K562 (cell line): ENCODE data around the gene VSNL1. TPM values are rescaled to one million over a fixed set of nuclear protein-coding genes. Genes with fewer than 3 reads are reported as not detected.

Source experiments
- ARID4B ChIP-seq: sonication (generic); formaldehyde crosslinking; IDR thresholded peaks from 2 replicates; pipeline ENCODE4 v1.8.0; 2022; ENCODE audit warnings: mild to moderate bottlenecking, missing genetic modification reagents
- CBX3 ChIP-seq, 2 experiments: IDR thresholded peaks; 1 replicate in 1 of 2; 2 replicates in 1 of 2; pipeline ENCODE4 v1.6.1; 2012; ENCODE audit warnings: inconsistent platforms in 2 of 2, low read length in 2 of 2, borderline replicate concordance in 1 of 2, control low read depth in 1 of 2
- EP400 ChIP-seq: fragments of 450-650 bp; IDR thresholded peaks from 2 replicates; pipeline ENCODE4 v1.6.1; 2017; ENCODE audit warnings: antibody characterized with exemption, mild to moderate bottlenecking, moderate library complexity
- HNRNPK ChIP-seq: fragments of 200-400 bp; formaldehyde crosslinking; IDR thresholded peaks from one replicate; pipeline ENCODE4 v1.6.1; 2018; ENCODE audit warnings: mild to moderate bottlenecking, low read depth, low read length; ENCODE audit not compliant: poor library complexity, severe bottlenecking
- JUND ChIP-seq, 2 experiments: IDR thresholded peaks; 2 replicates in 1 of 2; 3 replicates in 1 of 2; pipeline ENCODE4 v1.6.1; 2011; ENCODE audit warnings: borderline replicate concordance in 2 of 2, low read depth in 2 of 2, low read length in 2 of 2, improper control_type of control experiment in 1 of 2, missing biosample characterization in 1 of 2, missing genetic modification characterization in 1 of 2, missing genetic modification reagents in 1 of 2
- KAT7 ChIP-seq: sonication (generic); formaldehyde crosslinking; IDR thresholded peaks from 2 replicates; pipeline ENCODE4 v1.8.0; 2022; ENCODE audit warnings: missing genetic modification reagents, mild to moderate bottlenecking, borderline replicate concordance
- KDM1A ChIP-seq, 2 experiments: fragments of 450-650 bp; IDR thresholded peaks; 2 replicates each; pipeline ENCODE4 v1.6.1; 2016; ENCODE audit warnings: mild to moderate bottlenecking in 2 of 2
- MAFF ChIP-seq: IDR thresholded peaks from 2 replicates; pipeline ENCODE4 v1.6.1; 2012; ENCODE audit warnings: low read length, improper control_type of control experiment
- MEIS2 ChIP-seq: fragments of 450-650 bp; IDR thresholded peaks from 2 replicates; pipeline ENCODE4 v1.6.1; 2014; ENCODE audit warnings: mild to moderate bottlenecking; ENCODE audit not compliant: partially characterized antibody
- SMARCC2 ChIP-seq: fragments of 450-650 bp; IDR thresholded peaks from 2 replicates; pipeline ENCODE4 v1.6.1; 2017; ENCODE audit warnings: antibody characterized with exemption, moderate library complexity, mild to moderate bottlenecking, low read depth
- TFAP4 ChIP-seq: sonication (generic); formaldehyde crosslinking; IDR thresholded peaks from 2 replicates; pipeline ENCODE4 v1.8.0; 2022; ENCODE audit warnings: missing genetic modification reagents, mild to moderate bottlenecking, moderate library complexity, borderline replicate concordance
- UBTF ChIP-seq, 2 experiments: IDR thresholded peaks; 2 replicates each; pipeline ENCODE4 v1.6.1; 2012; ENCODE audit warnings: improper control_type of control experiment in 2 of 2, low read depth in 2 of 2, low read length in 2 of 2, borderline replicate concordance in 1 of 2
- WHSC1 ChIP-seq: IDR thresholded peaks from one replicate; pipeline ENCODE4 v1.6.1; 2012; ENCODE audit warnings: low read length, control low read depth, inconsistent platforms
- ZKSCAN1 ChIP-seq: fragments of 150-350 bp; IDR thresholded peaks from 2 replicates; pipeline ENCODE4 v1.6.1; 2016; ENCODE audit warnings: low read depth, low read length
- ZNF175 ChIP-seq: fragments of 200-800 bp; sonication (Bioruptor generic); IDR thresholded peaks from 2 replicates; pipeline ENCODE4 v1.6.1; 2016; ENCODE audit warnings: low read depth, mild to moderate bottlenecking, missing genetic modification characterization, missing compliant biosample characterization
- ZNF217 ChIP-seq: sonication (generic); formaldehyde crosslinking; IDR thresholded peaks from 2 replicates; pipeline ENCODE4 v1.8.0; 2022; ENCODE audit warnings: mild to moderate bottlenecking, missing genetic modification reagents
- polyA plus RNA-seq, 8 experiments: library from polyadenylated mRNA; depleted of rRNA in 4 of 8; stranded (reverse) in 5 of 8; unstranded in 3 of 8; fragments of >200 nt; fragmentation: Nextera tagmentation in 2 of 8; fragmentation: Illumina TruSeq in 1 of 8; extraction: Ambion mirVana in 2 of 8; extraction: Trizol in 1 of 8; gene quantifications; 2 replicates each; pipeline versions ENCODE4 v1.2.1 to v1.2.3, GENCODE V29; 2011 to 2014; ENCODE audit warnings: inconsistent platforms in 1 of 8, missing spikeins in 1 of 8
- total RNA-seq, 7 experiments: library from RNA; depleted of rRNA in 6 of 7; stranded (reverse); fragments of >200 nt in 6 of 7; fragmentation: Illumina TruSeq in 2 of 7; extraction: Trizol in 2 of 7; gene quantifications; 2 replicates each; pipeline versions ENCODE4 v1.2.1 to v1.2.3, GENCODE V29; 2011 to 2021; ENCODE audit warnings: low replicate concordance in 1 of 7
- TF ChIP-seq, protein P1 (sequence below), 2 experiments: fragments of 450-650 bp in 1 of 2; sonication (generic) in 1 of 2; formaldehyde crosslinking in 1 of 2; IDR thresholded peaks in 1 of 2; conservative IDR thresholded peaks in 1 of 2; 2 replicates each; pipeline versions ENCODE4 v1.6.1 to v1.8.1; 2016 to 2023; ENCODE audit warnings: mild to moderate bottlenecking in 2 of 2, moderate library complexity in 2 of 2, inconsistent platforms in 1 of 2, missing genetic modification reagents in 1 of 2

VSNL1 gene
- total and polyA plus RNA-seq, 9 of the 15 experiments (the other 6 are each of a cell fraction or from before 2014, with no cell fraction given): 0.20 TPM; not detected in 8

DNA sequence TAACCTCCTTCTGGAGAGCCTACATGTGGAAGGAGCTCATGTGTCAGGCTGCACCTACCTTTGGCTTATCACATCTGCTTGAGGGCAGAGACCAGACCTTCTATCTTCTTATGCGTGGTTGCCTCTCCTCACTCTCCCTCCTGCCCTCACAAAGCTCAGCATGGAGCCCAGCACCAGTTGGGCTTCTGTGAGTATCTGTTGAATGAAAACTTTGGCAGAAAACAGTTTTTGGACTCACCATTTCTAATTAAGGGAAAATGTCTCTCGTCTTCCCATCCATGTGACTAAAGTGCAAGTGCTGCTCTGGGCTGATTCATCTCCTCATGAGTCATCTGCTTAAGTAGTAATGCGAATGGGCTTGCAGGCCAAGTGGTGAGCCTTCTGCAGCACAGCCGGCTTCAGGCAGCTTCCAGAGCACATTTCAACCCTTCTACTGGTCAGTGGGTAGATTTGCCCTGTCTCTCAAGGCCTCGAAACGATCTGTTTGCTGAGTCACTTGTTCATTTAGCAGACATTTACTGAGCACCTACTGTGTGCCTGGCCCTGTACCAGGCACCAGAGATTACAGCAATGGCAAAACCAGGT lies 102.6 kb downstream of the VSNL1 start (continued):
- TF ChIP-seq ARID4B (CRISPR knock-in tag): no peak
- peak; percentile 97 for TF ChIP-seq JUND (IDR thresholded peaks at IDR 0.05; ENCODE audit: borderline replicate concordance, low read depth, low read length)
- peak; percentile 97 for TF ChIP-seq JUND (tag; IDR thresholded peaks at IDR 0.05; ENCODE audit: borderline replicate concordance, low read depth, low read length)
- TF ChIP-seq ZKSCAN1: peak; percentile 97
- TF ChIP-seq HNRNPK: no peak
- TF ChIP-seq MEIS2: peak; percentile 14
- 0 out of 2 replicates have a peak, but pooled peaks have one; percentile 1 for TF ChIP-seq ZNF175 (CRISPR knock-in tag)
- peak; percentile 29; the same call in 1 of the 2 replicates for TF ChIP-seq TFAP4 (CRISPR knock-in tag)
- TF ChIP-seq ZNF217 (CRISPR knock-in tag): no peak
- 0 out of 2 replicates have a peak, but pooled peaks have one; percentile 14 for TF ChIP-seq KAT7 (CRISPR knock-in tag)
- TF ChIP-seq, protein P1, sequence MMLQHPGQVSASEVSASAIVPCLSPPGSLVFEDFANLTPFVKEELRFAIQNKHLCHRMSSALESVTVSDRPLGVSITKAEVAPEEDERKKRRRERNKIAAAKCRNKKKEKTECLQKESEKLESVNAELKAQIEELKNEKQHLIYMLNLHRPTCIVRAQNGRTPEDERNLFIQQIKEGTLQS (IDR thresholded peaks at IDR 0.05): peak; percentile 96
- TF ChIP-seq, protein P1 (CRISPR knock-in tag; conservative IDR thresholded peaks at IDR 0.05): peak; percentile 95
- TF ChIP-seq MAFF: peak; percentile 40; the same call in 1 of the 2 replicates
- TF ChIP-seq WHSC1: no peak
- peak in 1 of 2 experiments; percentile 50; a peak in 1 of 4 replicates for TF ChIP-seq UBTF (IDR thresholded peaks at IDR 0.05; ENCODE audit: borderline replicate concordance in 1 of 2, low read depth in 2 of 2, low read length in 2 of 2)
- TF ChIP-seq KDM1A (IDR thresholded peaks at IDR 0.05): peak in 1 of 2 experiments; percentile 12; a peak in 1 of 4 replicates
- peak; percentile 62 for TF ChIP-seq SMARCC2
- peak in 1 of 2 experiments; percentile 11; a peak in 1 of 3 replicates for TF ChIP-seq CBX3 (IDR thresholded peaks at IDR 0.05; ENCODE audit: borderline replicate concordance in 1 of 2, low read length in 2 of 2)
- peak; percentile 56 for TF ChIP-seq EP400
